Spleen (tissue), 11 donors: ENCODE data around the gene CLCN5. TPM values are rescaled to one million over a fixed set of nuclear protein-coding genes. Genes with fewer than 3 reads are reported as not detected.

Experiments
- DNase-seq: peaks from one replicate; pipeline ENCODE4 v3.0.0-alpha.2; 2020
- H3K27ac ChIP-seq, 8 donors: fragments of 200-600 bp; sonication (generic) in 7 of 8; 1 replicate in 4 of 8; 2 replicates in 4 of 8; pipeline versions ENCODE4 v1.5.0 to v1.8.0; 2016 to 2021; ENCODE audit warnings: inconsistent platforms in 4 of 8, mild to moderate bottlenecking in 4 of 8, moderate library complexity in 1 of 8
- H3K27me3 ChIP-seq, 7 donors: fragments of 200-600 bp; sonication (generic) in 6 of 7; replicated peaks in 1 of 7; 1 replicate in 4 of 7; 2 replicates in 3 of 7; pipeline versions ENCODE4 v1.5.0 to v1.8.0; 2016 to 2021; ENCODE audit warnings: inconsistent platforms in 3 of 7, mild to moderate bottlenecking in 1 of 7
- H3K36me3 ChIP-seq, 6 donors: fragments of 200-600 bp; sonication (generic) in 5 of 6; 1 replicate in 4 of 6; 2 replicates in 2 of 6; pipeline versions ENCODE4 v1.5.0 to v1.8.0; 2016 to 2021; ENCODE audit warnings: inconsistent platforms in 2 of 6
- H3K4me1 ChIP-seq, 6 donors: fragments of 200-600 bp; sonication (generic) in 5 of 6; 1 replicate in 3 of 6; 2 replicates in 3 of 6; pipeline versions ENCODE4 v1.5.0 to v1.8.0; 2016 to 2021; ENCODE audit warnings: inconsistent platforms in 3 of 6
- H3K4me3 ChIP-seq, 8 donors: fragments of 200-600 bp; sonication (generic) in 7 of 8; 1 replicate in 4 of 8; 2 replicates in 4 of 8; pipeline versions ENCODE4 v1.5.0 to v1.8.0; 2016 to 2021; ENCODE audit warnings: inconsistent platforms in 4 of 8, mild to moderate bottlenecking in 4 of 8, moderate library complexity in 2 of 8
- H3K9me3 ChIP-seq, 8 donors: fragments of 200-600 bp; sonication (generic) in 7 of 8; 1 replicate in 4 of 8; 2 replicates in 4 of 8; pipeline versions ENCODE4 v1.5.0 to v1.8.0; 2016 to 2021; ENCODE audit warnings: inconsistent platforms in 4 of 8
- CTCF ChIP-seq, 11 experiments: fragments of 200-600 bp in 7 of 11; fragments of 450-650 bp in 4 of 11; sonication (generic) in 4 of 11; IDR thresholded peaks in 8 of 11; conservative IDR thresholded peaks in 3 of 11; 1 replicate in 7 of 11; 2 replicates in 4 of 11; pipeline versions ENCODE4 v1.4.0 to v1.8.0; 2016 to 2021; ENCODE audit warnings: antibody characterized with exemption in 11 of 11, inconsistent platforms in 4 of 11, mild to moderate bottlenecking in 1 of 11
- POLR2A ChIP-seq, 3 donors: fragments of 450-650 bp; IDR thresholded peaks; one replicate each; pipeline ENCODE4 v1.5.1; 2017; ENCODE audit warnings: antibody characterized with exemption in 3 of 3, mild to moderate bottlenecking in 1 of 3
- POLR2AphosphoS5 ChIP-seq, 3 donors: sonication (generic); formaldehyde crosslinking; IDR thresholded peaks; one replicate each; pipeline ENCODE4 v1.5.1; 2017; ENCODE audit warnings: antibody characterized with exemption in 3 of 3
- WGBS, 5 donors: extraction: QIAGEN DNeasy Blood & Tissue Kit in 3 of 5; methylation state at CpG; one replicate each; pipeline versions ENCODE4 v1.1.5 to v1.1.7; 2013 to 2018; 5-methylcytosine and 5-hydroxymethylcytosine counted together
- intact Hi-C: fragments of 100-400 bp; cut with DNase I; formaldehyde crosslinking; loops from one replicate; pipeline ENCODE4 v1.15.0; 2023; ENCODE audit warnings: low total_unique reads
- polyA plus RNA-seq, 3 donors: library from polyadenylated mRNA; stranded (reverse); fragments of 200-250 nt; gene quantifications; one replicate each; pipeline ENCODE4 v1.2.1, GENCODE V29; 2013
- total RNA-seq, 7 donors: library from RNA; depleted of rRNA in 3 of 7; stranded (reverse); fragments of >200 nt in 3 of 7; fragmentation: NEBNext Ultra II Directional in 4 of 7; extraction: Animal tissue kit (Norgen Biotek cat#: 25700) in 4 of 7; gene quantifications; one replicate each; pipeline versions ENCODE4 v1.1.0 to v1.2.1, GENCODE V29; 2016 to 2021
- donor health status: healthy with polysubstance abuse.
- donor health status: DM: no; HTN: no; CAD: no; lungs with moderate emphysema.
- donor health status: DM: no; HTN: no; CAD: no.
- donor health status: Bipolar disorder and iron deficiency.
- donor health status: healthy.
- donor health status: DM: no; HTN: no; CAD: no.
- donor health status: DM: yes; HTN: yes; CAD: no.

Gene CLCN5
- total and polyA plus RNA-seq, 10 donors, result 0.71 to 8.9 (median 6.3) TPM

GRCh38 chrX:49915361-49916222, 6.8 kb upstream of the CLCN5 start:
- H3K4me3 ChIP-seq, result no peak overlapping the region
- peaks cover 0 to 9% (median 0%) of the 10 kb centered on the region in 7 donors for H3K27me3 ChIP-seq
- intact Hi-C loops, result loop anchor here (10.0 kb wide), 2 partner anchors 169 to 669 kb away; no protein-coding TSS in a partner anchor
- DNase-seq, result no peak
- 30 to 44% (median 31%) methylated on average over 8 of the region's 8 CpGs for WGBS, 5 donors
- TF ChIP-seq POLR2A (IDR thresholded peaks at IDR 0.05), result no peak
- TF ChIP-seq CTCF (IDR thresholded peaks at IDR 0.05 in 8 of 11, conservative IDR thresholded peaks at IDR 0.05 in 3 of 11), result peak; percentile 10 to 88 (median 78)
- TF ChIP-seq POLR2AphosphoS5 (IDR thresholded peaks at IDR 0.05), result no peak
- H3K27ac ChIP-seq, result no peak overlapping the region
- no peaks in the 10 kb centered on the region for H3K4me1 ChIP-seq
- H3K9me3 ChIP-seq, result no peaks in the 10 kb centered on the region
- no peaks in the 10 kb centered on the region for H3K36me3 ChIP-seq

DNA sequence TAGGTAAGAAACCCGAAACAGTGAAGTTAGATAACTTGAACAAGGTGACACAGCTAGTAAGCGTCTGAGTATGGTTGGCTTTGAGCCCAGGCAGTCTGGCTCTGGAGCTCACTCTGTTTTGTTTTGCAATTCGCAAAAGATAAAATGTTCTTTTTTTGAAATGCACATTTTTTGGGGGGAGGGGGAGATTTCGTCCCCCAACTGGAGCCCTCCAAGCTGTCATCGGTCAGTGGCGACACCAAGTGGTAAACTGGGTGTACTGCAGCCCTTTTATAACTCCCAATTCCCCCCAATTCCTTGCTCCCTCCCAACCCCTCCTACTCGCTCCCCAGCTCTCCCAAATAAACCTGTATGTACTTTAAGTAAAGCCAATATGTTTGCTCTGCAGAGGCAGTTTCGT, 2.8 kb upstream of the CLCN5 start:
- Histone ChIP-seq H3K4me1 (peaks cover 0 to 13% (median 0%) of the 10 kb centered on the region in 6 donors), H3K27ac (no peak overlapping the region), H3K4me3 (no peak overlapping the region), H3K27me3 (no peaks in the 10 kb centered on the region), H3K36me3 (no peaks in the 10 kb centered on the region), H3K9me3 (no peaks in the 10 kb centered on the region)
- intact Hi-C loops, result loop anchor here (10.0 kb wide), 2 partner anchors 165 to 665 kb away; no protein-coding TSS in a partner anchor
- peak; percentile 22 to 81 (median 60) for TF ChIP-seq CTCF (IDR thresholded peaks at IDR 0.05 in 8 of 11, conservative IDR thresholded peaks at IDR 0.05 in 3 of 11)
- TF ChIP-seq POLR2AphosphoS5 (IDR thresholded peaks at IDR 0.05), result no peak
- WGBS, 5 donors, result 24 to 34% (median 25%) methylated on average over 8 of the region's 8 CpGs
- no peak for DNase-seq

DNA sequence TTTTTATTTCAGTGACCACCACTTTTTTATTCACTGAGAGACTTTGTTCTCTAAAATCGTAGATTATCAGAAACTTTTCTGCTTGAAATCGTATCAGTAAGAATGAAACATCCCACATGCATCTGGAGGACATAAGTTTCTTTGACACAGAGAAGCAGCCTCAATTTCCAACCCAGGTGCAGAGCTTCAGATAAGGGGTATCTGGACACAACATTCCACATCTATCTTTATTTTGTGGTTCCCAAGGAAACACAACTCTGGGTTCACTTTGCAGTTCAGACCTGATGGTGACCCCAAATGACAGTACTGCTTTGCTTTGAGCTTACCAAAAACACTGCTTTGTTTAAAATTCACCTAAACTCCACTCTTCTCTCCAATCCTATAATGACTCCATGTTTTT, 1.3 kb upstream of the CLCN5 start:
- Histone ChIP-seq H3K9me3 (no peaks in the 10 kb centered on the region), H3K4me1 (peaks cover 0 to 13% (median 0%) of the 10 kb centered on the region in 6 donors), H3K27ac (no peak overlapping the region), H3K36me3 (no peaks in the 10 kb centered on the region), H3K27me3 (no peaks in the 10 kb centered on the region), H3K4me3 (no peak overlapping the region)
- intact Hi-C loops, result no loop called here
- DNase-seq, result no peak
- no peak for TF ChIP-seq POLR2AphosphoS5 (IDR thresholded peaks at IDR 0.05)
- TF ChIP-seq CTCF (IDR thresholded peaks at IDR 0.05 in 8 of 11, conservative IDR thresholded peaks at IDR 0.05 in 3 of 11), result no peak
- TF ChIP-seq POLR2A (IDR thresholded peaks at IDR 0.05), result no peak
- WGBS, 5 donors, result 73 to 95% (median 80%) methylated on average over 2 of the region's 2 CpGs

DNA sequence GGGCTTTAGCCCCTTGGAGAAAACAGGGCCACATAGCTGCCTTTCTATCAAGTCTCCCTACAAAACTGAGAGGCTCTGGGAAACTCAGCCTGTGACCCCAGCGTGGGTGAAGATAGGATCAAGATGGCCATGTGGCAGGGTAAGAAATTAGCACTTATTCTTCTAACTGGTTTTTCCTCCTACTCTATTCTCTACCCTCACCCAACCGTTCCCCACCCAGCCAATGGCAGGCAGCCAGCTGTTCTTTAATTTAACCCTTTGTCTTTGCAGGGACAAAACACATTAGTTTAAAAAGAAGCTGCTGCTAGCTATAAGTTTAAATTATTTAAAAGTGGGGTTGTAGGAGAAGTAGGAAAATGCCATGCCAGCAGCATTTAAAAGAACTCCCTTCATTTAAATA, 2.8 kb downstream of the CLCN5 start:
- TF ChIP-seq CTCF (IDR thresholded peaks at IDR 0.05 in 8 of 11, conservative IDR thresholded peaks at IDR 0.05 in 3 of 11) (no peak), POLR2A (IDR thresholded peaks at IDR 0.05) (no peak), POLR2AphosphoS5 (IDR thresholded peaks at IDR 0.05) (no peak)
- peaks cover 0 to 13% (median 0%) of the 10 kb centered on the region in 6 donors for H3K4me1 ChIP-seq
- no peaks in the 10 kb centered on the region for H3K36me3 ChIP-seq
- no peaks in the 10 kb centered on the region for H3K27me3 ChIP-seq
- no peak overlapping the region for H3K4me3 ChIP-seq
- H3K9me3 ChIP-seq, result no peaks in the 10 kb centered on the region
- H3K27ac ChIP-seq, result no peak overlapping the region
- intact Hi-C loops, result no loop called here
- DNase-seq, result no peak
- 46 to 79% (median 60%) methylated on average over 2 of the region's 2 CpGs for WGBS, 5 donors
